Middle frontal gyrus (tissue), 1 donor: ENCODE measurements around the gene CAMSAP3.
"Not testable (repeated sequence)": the region's sequence is repeated elsewhere in the genome, so short reads cannot be mapped to it uniquely, and the experiment has no call there.

ENCODE experiments used
- DNase-seq: peaks from one replicate; pipeline ENCODE4 v3.0.0-alpha.2; 2015; ENCODE audit warnings: low spot score; ENCODE audit errors: extremely low spot score

Gene CAMSAP3

DNA sequence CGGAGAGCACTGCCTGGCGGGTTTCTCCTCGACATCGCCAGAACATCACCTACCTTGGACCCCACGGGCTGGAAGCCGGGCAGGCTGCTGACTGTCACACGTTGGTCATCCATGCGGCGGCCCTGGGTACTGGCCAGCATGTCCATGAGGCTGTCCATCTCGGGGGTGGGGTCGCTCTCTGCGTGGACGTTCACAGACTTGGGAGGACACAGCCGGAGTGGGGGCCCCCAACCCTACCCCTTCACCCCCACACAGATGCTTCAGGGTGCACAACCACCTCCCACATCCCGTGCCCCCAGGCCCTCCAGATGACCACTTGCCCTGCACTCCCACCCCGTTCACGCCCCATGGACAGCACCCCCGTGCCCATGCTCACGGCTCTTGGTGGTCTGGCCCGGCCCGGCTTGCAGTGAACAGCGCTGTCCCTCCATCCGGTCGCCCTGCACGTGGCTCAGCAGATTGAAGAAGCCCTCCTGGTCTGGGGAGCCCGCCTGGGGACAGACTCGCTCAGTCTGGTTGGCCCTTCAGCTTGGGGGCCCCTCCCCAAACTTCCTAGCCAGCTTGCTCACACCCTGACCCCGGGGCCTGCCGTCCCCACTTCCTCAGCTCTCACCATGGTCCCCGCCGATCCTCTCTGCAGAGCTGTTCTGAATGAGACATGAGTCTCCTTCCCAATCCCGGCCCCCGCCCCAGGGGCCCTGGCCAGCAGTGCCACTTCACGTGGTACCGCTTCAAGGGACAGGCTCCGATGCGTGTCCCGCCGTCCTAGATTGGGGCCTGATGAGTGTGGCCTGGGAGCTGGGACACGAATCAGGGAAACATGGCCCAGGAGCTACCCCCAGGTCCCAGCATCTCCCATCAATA, 36.9 kb downstream of the CAMSAP3 start:
- DNase-seq = no peak

GRCh38 chr19:7633698-7634097, 38.0 kb downstream of the CAMSAP3 start, which contains the start of gene PCP2:
PCP2 (minus strand) TSS chr19:7633719; CDS start chr19:7633457, 262 bp downstream.
- no peak for DNase-seq

DNA sequence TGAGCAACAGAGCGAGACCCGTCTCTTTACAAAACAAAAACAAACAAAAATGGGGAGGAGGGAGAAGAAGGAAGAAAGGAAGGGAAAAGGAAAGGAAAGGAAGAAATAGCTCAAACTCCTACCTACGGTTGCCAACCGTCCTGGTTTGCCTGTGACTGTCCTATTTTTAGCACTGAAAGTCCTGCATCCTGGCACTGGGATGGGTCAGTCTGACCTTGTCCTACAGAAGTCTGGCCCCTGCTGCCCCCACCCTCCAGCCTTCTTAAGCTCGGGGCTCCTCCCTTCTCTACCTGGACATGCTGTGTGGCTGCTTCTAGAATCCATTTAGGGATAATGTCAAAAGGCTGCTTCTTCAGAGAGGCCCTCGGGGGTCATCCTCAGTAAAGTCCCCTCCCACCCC, 40.0 kb downstream of the CAMSAP3 start:
- DNase-seq = no peak

- no peak for DNase-seq
Observed at GRCh38 chr19:7636317-7636690, 40.6 kb downstream of the CAMSAP3 start.

DNA sequence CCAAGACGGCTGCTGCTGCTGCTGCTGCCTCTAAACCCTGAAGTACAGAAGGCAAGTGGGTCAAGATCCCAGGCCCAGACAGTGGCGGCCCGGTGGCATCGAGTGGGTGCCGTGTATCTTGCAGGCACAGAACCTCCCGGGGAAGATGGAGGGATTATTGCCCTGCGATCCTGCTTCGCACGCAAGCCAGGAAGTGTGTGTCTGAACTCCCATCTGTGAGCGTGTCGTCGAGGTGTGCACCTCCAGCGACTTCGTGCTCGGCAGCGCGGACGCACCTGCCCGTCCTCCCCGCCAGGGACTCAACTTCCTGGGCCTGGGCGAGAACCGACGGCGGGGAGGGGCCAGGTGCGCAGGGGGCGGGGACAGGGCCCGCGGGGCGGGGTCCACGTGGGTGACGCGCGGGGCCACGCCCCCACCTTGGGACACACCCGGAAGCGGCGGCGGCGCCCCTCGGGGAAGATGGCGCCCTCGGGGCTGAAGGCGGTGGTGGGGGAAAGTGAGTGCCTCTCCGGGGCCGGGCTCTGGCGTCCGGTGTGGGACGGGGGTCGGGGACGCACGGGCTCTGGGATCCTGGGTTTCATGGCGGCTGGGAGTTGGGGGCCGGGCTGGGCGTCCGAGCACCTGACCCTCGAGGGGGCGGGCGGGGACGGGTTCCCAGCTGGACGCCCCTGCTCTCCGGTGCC, 41.2 kb downstream of the CAMSAP3 start, which contains the start of gene STXBP2:
Gene STXBP2, plus strand, starts transcription at position 420 of the 683 bp plus-strand sequence. Its CDS starts 40 bp downstream, at position 460.
- no peak for DNase-seq

GRCh38 chr19:7637374-7638256, 42.0 kb downstream of the CAMSAP3 start:
- DNase-seq = no peak

- no peak for DNase-seq
Observed at GRCh38 chr19:7638802-7639465, 43.3 kb downstream of the CAMSAP3 start.

GRCh38 chr19:7639863-7640348, 44.2 kb downstream of the CAMSAP3 start:
- no peak for DNase-seq

- DNase-seq = no peak
Observed at GRCh38 chr19:7640803-7641202, 45.1 kb downstream of the CAMSAP3 start.

GRCh38 chr19:7641290-7642276, 45.9 kb downstream of the CAMSAP3 start:
- no peak for DNase-seq

GRCh38 chr19:7642295-7643030, 46.8 kb downstream of the CAMSAP3 start:
- no peak for DNase-seq

GRCh38 chr19:7643031-7643415, 47.4 kb downstream of the CAMSAP3 start:
- DNase-seq = no peak

DNA sequence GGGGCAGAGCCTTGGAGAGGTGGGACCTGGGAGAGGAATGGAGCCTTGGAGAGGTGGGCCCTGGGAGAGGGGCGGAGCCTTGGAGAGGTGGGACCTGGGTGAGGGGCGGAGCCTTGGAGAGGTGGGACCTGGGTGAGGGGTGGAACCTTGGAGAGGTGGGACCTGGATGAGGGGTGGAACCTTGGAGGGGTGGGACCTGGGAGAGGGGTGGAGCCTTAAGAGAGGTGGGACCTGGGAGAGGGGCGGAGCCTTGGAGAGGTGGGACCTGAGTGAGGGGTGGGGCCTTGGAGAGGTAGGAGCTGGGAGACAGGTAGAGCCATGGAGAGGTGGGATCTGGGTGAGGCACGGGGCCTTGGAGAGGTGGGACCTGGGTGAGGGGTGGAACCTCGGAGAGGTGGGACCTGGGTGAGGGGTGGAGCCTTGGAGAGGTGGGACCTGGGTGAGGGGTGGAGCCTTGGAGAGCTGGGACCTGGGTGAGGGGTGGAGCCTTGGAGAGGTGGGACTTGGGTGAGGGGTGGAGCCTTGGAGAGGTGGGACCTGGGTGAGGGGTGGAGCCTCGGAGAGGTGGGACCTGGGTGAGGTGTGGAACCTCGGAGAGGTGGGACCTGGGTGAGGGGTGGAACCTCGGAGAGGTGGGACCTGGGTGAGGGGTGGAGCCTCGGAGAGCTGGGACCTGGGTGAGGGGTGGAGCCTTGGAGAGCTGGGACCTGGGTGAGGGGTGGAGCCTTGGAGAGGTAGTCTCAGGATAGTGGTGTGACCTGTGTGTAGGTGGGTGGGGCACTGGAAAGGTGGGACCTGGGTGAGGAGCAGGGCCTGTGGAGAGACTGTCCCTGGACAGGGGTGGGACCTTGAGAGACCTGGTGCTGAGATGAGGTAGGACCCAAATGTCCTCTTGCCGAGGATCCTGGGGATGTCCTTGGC, 48.2 kb downstream of the CAMSAP3 start:
- DNase-seq = not testable (repeated sequence)

DNA sequence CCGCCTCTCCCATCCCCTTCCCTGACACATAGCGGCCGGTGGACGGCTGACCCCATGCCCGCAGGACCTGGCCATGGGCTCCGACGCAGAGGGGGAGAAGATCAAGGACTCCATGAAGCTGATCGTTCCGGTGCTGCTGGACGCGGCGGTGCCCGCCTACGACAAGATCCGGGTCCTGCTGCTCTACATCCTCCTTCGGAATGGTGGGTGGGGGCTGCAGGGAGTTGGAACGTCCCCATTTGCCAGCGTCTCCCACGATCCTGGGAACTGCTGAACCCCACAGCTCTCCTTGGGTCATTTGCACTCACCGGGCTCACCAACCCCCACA, 48.9 kb downstream of the CAMSAP3 start:
- no peak for DNase-seq

- DNase-seq = no peak
Observed at GRCh38 chr19:7645163-7645562, 49.5 kb downstream of the CAMSAP3 start.

GRCh38 chr19:7645656-7646425, 50.2 kb downstream of the CAMSAP3 start:
- DNase-seq = no peak

DNA sequence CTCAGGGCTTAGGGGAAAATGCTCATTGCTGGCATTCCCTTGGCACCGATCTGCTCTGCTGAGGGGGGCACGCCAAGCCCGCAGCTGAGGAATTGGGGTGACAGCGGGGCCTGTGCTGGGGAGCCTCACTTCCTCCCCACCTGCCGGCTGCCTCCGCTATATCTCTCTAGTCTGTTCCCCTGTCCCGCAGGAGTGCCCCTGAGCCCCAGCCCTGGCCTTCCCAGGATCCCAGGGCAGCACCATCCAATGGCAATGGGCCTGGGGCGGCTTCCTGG, 50.7 kb downstream of the CAMSAP3 start:
- DNase-seq = no peak
